Colonic mucosa (tissue), 4 donors: ENCODE measurements around the gene DLGAP1. TPM values are rescaled to one million over a fixed set of nuclear protein-coding genes. Genes with fewer than 3 reads are reported as not detected.

Source experiments
- DNase-seq: peaks from one replicate; pipeline ENCODE4 v3.0.0-alpha.2; 2020
- H3K27ac ChIP-seq: fragments of 200-600 bp; one replicate; pipeline ENCODE4 v1.8.0; 2021
- H3K27me3 ChIP-seq: fragments of 200-600 bp; one replicate; pipeline ENCODE4 v1.8.0; 2021
- H3K36me3 ChIP-seq: fragments of 200-600 bp; one replicate; pipeline ENCODE4 v1.8.0; 2021
- H3K4me1 ChIP-seq: fragments of 200-600 bp; one replicate; pipeline ENCODE4 v1.8.0; 2021; ENCODE audit warnings: mild to moderate bottlenecking
- H3K4me3 ChIP-seq: fragments of 200-600 bp; one replicate; pipeline ENCODE4 v1.8.0; 2021
- H3K9ac ChIP-seq, 2 donors: one replicate each; pipeline ENCODE4 v1.7.0; 2013; ENCODE audit warnings: control low read depth in 2 of 2, low read depth in 2 of 2, low read length in 2 of 2
- H3K9me3 ChIP-seq: fragments of 200-600 bp; one replicate; pipeline ENCODE4 v1.8.0; 2021
- CTCF ChIP-seq: fragments of 200-600 bp; IDR thresholded peaks from one replicate; pipeline ENCODE4 v1.8.0; 2022; ENCODE audit warnings: antibody characterized with exemption, mild to moderate bottlenecking
- intact Hi-C: fragments of 100-400 bp; cut with DNase I; formaldehyde crosslinking; loops from one replicate; pipeline ENCODE4 v1.14.1; 2022
- total RNA-seq, 2 donors: library from RNA; stranded (reverse); fragmentation: NEBNext Ultra II Directional in 1 of 2; extraction: Animal tissue kit (Norgen Biotek cat#: 25700) in 1 of 2; gene quantifications; one replicate each; pipeline ENCODE4 v1.2.1, GENCODE V29; 2021
- donor health status: healthy.
- donor health status: DM: no; HTN: no; CAD: no.
- donor health status: DM: no; HTN: no; CAD: no.

Gene DLGAP1
- total RNA-seq, 2 donors from 2014 or later: 0.25 to 0.50 TPM

- intact Hi-C loops: no loop called here
- TF ChIP-seq CTCF: no peak
- no peak for DNase-seq
- no peaks in the 10 kb centered on the region for H3K36me3 ChIP-seq
- no peak overlapping the region for H3K9ac ChIP-seq
- no peaks in the 10 kb centered on the region for H3K4me1 ChIP-seq
- H3K27me3 ChIP-seq: no peaks in the 10 kb centered on the region
- H3K27ac ChIP-seq: no peak overlapping the region
- no peak overlapping the region for H3K4me3 ChIP-seq
- no peaks in the 10 kb centered on the region for H3K9me3 ChIP-seq
These were observed 761.7 kb downstream of the DLGAP1 start for GRCh38 chr18:3693410-3693809.

GRCh38 chr18:3692691-3693090 is 762.4 kb downstream of the DLGAP1 start:
- Histone ChIP-seq H3K9me3 (no peaks in the 10 kb centered on the region), H3K4me1 (no peaks in the 10 kb centered on the region), H3K27ac (no peak overlapping the region), H3K9ac (no peak overlapping the region), H3K36me3 (no peaks in the 10 kb centered on the region), H3K27me3 (no peaks in the 10 kb centered on the region), H3K4me3 (no peak overlapping the region)
- no peak for TF ChIP-seq CTCF
- no peak for DNase-seq
- intact Hi-C loops: no loop called here

GRCh38 chr18:3692113-3692621 is 762.9 kb downstream of the DLGAP1 start:
- no peaks in the 10 kb centered on the region for H3K9me3 ChIP-seq
- no peak for DNase-seq
- intact Hi-C loops: no loop called here
- H3K4me3 ChIP-seq: no peak overlapping the region
- H3K9ac ChIP-seq: no peak overlapping the region
- no peak for TF ChIP-seq CTCF
- no peaks in the 10 kb centered on the region for H3K27me3 ChIP-seq
- no peaks in the 10 kb centered on the region for H3K4me1 ChIP-seq
- no peaks in the 10 kb centered on the region for H3K36me3 ChIP-seq
- H3K27ac ChIP-seq: no peak overlapping the region

GRCh38 chr18:3691705-3692104 is 763.4 kb downstream of the DLGAP1 start:
- DNase-seq: no peak
- Histone ChIP-seq H3K9ac (no peak overlapping the region), H3K9me3 (no peaks in the 10 kb centered on the region), H3K36me3 (no peaks in the 10 kb centered on the region), H3K27ac (no peak overlapping the region), H3K27me3 (no peaks in the 10 kb centered on the region), H3K4me3 (no peak overlapping the region), H3K4me1 (no peaks in the 10 kb centered on the region)
- TF ChIP-seq CTCF: no peak
- intact Hi-C loops: no loop called here

- H3K9ac ChIP-seq: no peak overlapping the region
- H3K27me3 ChIP-seq: no peaks in the 10 kb centered on the region
- no peaks in the 10 kb centered on the region for H3K36me3 ChIP-seq
- no peaks in the 10 kb centered on the region for H3K9me3 ChIP-seq
- no peak for TF ChIP-seq CTCF
- intact Hi-C loops: no loop called here
- no peaks in the 10 kb centered on the region for H3K4me1 ChIP-seq
- no peak overlapping the region for H3K27ac ChIP-seq
- no peak for DNase-seq
- H3K4me3 ChIP-seq: no peak overlapping the region
These were observed 764.4 kb downstream of the DLGAP1 start for GRCh38 chr18:3690764-3691066.
